ENCODE results near the gene FOSL1. TPM values are rescaled to one million over a fixed set of nuclear protein-coding genes. Genes with fewer than 3 reads are reported as not detected.

FOSL1 gene
- total RNA-seq, 4 donors from 2014 or later = 2.8 to 223 (median 57.0) TPM

- no peak for DNase-seq (ENCODE audit: low spot score)
- no peak for TF ChIP-seq CTCF (IDR thresholded peaks at IDR 0.05)
- no peak for ATAC-seq (ENCODE audit: low FRiP score)
Measured at GRCh38 chr11:65906602-65907001, 6.4 kb upstream of the FOSL1 start.

- no peak for ATAC-seq (ENCODE audit: low FRiP score)
- DNase-seq (ENCODE audit: low spot score) = no peak
- TF ChIP-seq CTCF (IDR thresholded peaks at IDR 0.05) = no peak
Measured at GRCh38 chr11:65903715-65904114, 3.5 kb upstream of the FOSL1 start.

- ATAC-seq (ENCODE audit: low FRiP score) (no peak), DNase-seq (ENCODE audit: low spot score) (no peak)
- no peak for TF ChIP-seq CTCF (IDR thresholded peaks at IDR 0.05)
Measured at GRCh38 chr11:65903068-65903481, 2.9 kb upstream of the FOSL1 start.

GRCh38 chr11:65900899-65901180 is 652 bp upstream of the FOSL1 start:
- TF ChIP-seq CTCF (IDR thresholded peaks at IDR 0.05) = no peak
- no peak for ATAC-seq (ENCODE audit: low FRiP score)
- no peak for DNase-seq (ENCODE audit: low spot score)

- ATAC-seq (ENCODE audit: low FRiP score) (peak; percentile 44), DNase-seq (ENCODE audit: low spot score) (no peak)
- TF ChIP-seq CTCF (IDR thresholded peaks at IDR 0.05) = no peak
Measured at GRCh38 chr11:65899356-65900124, 648 bp downstream of the FOSL1 start.

- no peak for DNase-seq (ENCODE audit: low spot score)
- no peak for ATAC-seq (ENCODE audit: low FRiP score)
- TF ChIP-seq CTCF (IDR thresholded peaks at IDR 0.05) = no peak
Measured at GRCh38 chr11:65898656-65899355, 1.4 kb downstream of the FOSL1 start.

GRCh38 chr11:65897020-65897471 is 3.1 kb downstream of the FOSL1 start:
- TF ChIP-seq CTCF (IDR thresholded peaks at IDR 0.05) = no peak
- ATAC-seq (ENCODE audit: low FRiP score) = no peak
- DNase-seq (ENCODE audit: low spot score) = no peak
